Right atrium auricular region (tissue), 2 donors: ENCODE data around the gene HOXA6. TPM values are rescaled to one million over a fixed set of nuclear protein-coding genes. Genes with fewer than 3 reads are reported as not detected.

Experiments
- DNase-seq: peaks from one replicate; pipeline ENCODE4 v3.0.0-alpha.2; 2019; ENCODE audit warnings: low spot score
- H3K27ac ChIP-seq, 2 donors: fragments of 200-600 bp; sonication (generic); 1 replicate in 1 of 2; 2 replicates in 1 of 2; pipeline ENCODE4 v1.5.1; 2016 to 2019
- H3K27me3 ChIP-seq, 2 donors: fragments of 200-600 bp; sonication (generic); one replicate each; pipeline versions ENCODE4 v1.5.1 to v1.6.0; 2017 to 2019
- H3K36me3 ChIP-seq: fragments of 200-600 bp; sonication (generic); one replicate; pipeline ENCODE4 v1.5.1; 2016
- H3K4me1 ChIP-seq, 2 donors: fragments of 200-600 bp; sonication (generic); one replicate each; pipeline versions ENCODE4 v1.5.1 to v1.6.0; 2017 to 2019
- H3K4me3 ChIP-seq, 2 donors: fragments of 200-600 bp; sonication (generic); 1 replicate in 1 of 2; 2 replicates in 1 of 2; pipeline ENCODE4 v1.5.1; 2017 to 2019; ENCODE audit warnings: mild to moderate bottlenecking in 1 of 2, moderate library complexity in 1 of 2
- H3K9me3 ChIP-seq, 2 donors: fragments of 200-600 bp; sonication (generic); one replicate each; pipeline ENCODE4 v1.5.1; 2019
- CTCF ChIP-seq, 2 donors: fragments of 200-600 bp; sonication (generic); IDR thresholded peaks; one replicate each; pipeline ENCODE4 v1.5.1; 2019; ENCODE audit warnings: antibody characterized with exemption in 2 of 2
- total RNA-seq, 2 donors: library from RNA; depleted of rRNA; stranded (reverse); fragments of >200 nt; gene quantifications; one replicate each; pipeline ENCODE4 v1.1.0, GENCODE V29; 2016

HOXA6 gene
- total RNA-seq, 2 donors from 2014 or later: not detected

- H3K4me1 ChIP-seq: peaks cover 0 to 29% of the 10 kb centered on the region in 2 donors
- H3K27me3 ChIP-seq: peaks cover 53 to 82% of the 10 kb centered on the region in 2 donors
- H3K4me3 ChIP-seq: no peak overlapping the region
- no peak overlapping the region for H3K27ac ChIP-seq
- TF ChIP-seq CTCF (IDR thresholded peaks at IDR 0.05): no peak
- DNase-seq: no peak
- H3K36me3 ChIP-seq: no peaks in the 10 kb centered on the region
- H3K9me3 ChIP-seq: no peaks in the 10 kb centered on the region
Observed at GRCh38 chr7:27177795-27178320, 30.3 kb upstream of the HOXA6 start.

GRCh38 chr7:27176962-27177794 lies 29.6 kb upstream of the HOXA6 start:
- Histone ChIP-seq H3K4me1 (peaks cover 0 to 36% of the 10 kb centered on the region in 2 donors), H3K36me3 (no peaks in the 10 kb centered on the region), H3K27me3 (peaks cover 56 to 82% of the 10 kb centered on the region in 2 donors), H3K27ac (no peak overlapping the region), H3K4me3 (no peak overlapping the region), H3K9me3 (no peaks in the 10 kb centered on the region)
- no peak for TF ChIP-seq CTCF (IDR thresholded peaks at IDR 0.05)
- no peak for DNase-seq

GRCh38 chr7:27176524-27176845 lies 28.9 kb upstream of the HOXA6 start:
- Histone ChIP-seq H3K4me1 (peaks cover 0 to 36% of the 10 kb centered on the region in 2 donors), H3K36me3 (no peaks in the 10 kb centered on the region), H3K27me3 (peaks cover 56 to 78% of the 10 kb centered on the region in 2 donors), H3K27ac (no peak overlapping the region), H3K4me3 (no peak overlapping the region), H3K9me3 (no peaks in the 10 kb centered on the region)
- no peak for TF ChIP-seq CTCF (IDR thresholded peaks at IDR 0.05)
- DNase-seq: no peak

- Histone ChIP-seq H3K9me3 (no peaks in the 10 kb centered on the region), H3K36me3 (no peaks in the 10 kb centered on the region), H3K4me1 (peaks cover 0 to 36% of the 10 kb centered on the region in 2 donors), H3K27me3 (peaks cover 60 to 79% of the 10 kb centered on the region in 2 donors), H3K4me3 (no peak overlapping the region), H3K27ac (no peak overlapping the region)
- DNase-seq: no peak
- no peak for TF ChIP-seq CTCF (IDR thresholded peaks at IDR 0.05)
Observed at GRCh38 chr7:27175626-27176523, 28.3 kb upstream of the HOXA6 start.

GRCh38 chr7:27174874-27175625 lies 27.5 kb upstream of the HOXA6 start:
- no peak for TF ChIP-seq CTCF (IDR thresholded peaks at IDR 0.05)
- Histone ChIP-seq H3K27me3 (peaks cover 59 to 75% of the 10 kb centered on the region in 2 donors), H3K4me3 (no peak overlapping the region), H3K36me3 (no peaks in the 10 kb centered on the region), H3K9me3 (no peaks in the 10 kb centered on the region), H3K4me1 (peaks cover 0 to 35% of the 10 kb centered on the region in 2 donors), H3K27ac (no peak overlapping the region)
- no peak for DNase-seq
